Measurements from ENCODE around the gene ANGPTL2. TPM values are rescaled to one million over a fixed set of nuclear protein-coding genes. Genes with fewer than 3 reads are reported as not detected.

The ANGPTL2 gene
- total RNA-seq, 1 experiment from 2014 or later: 5.1 TPM

DNA sequence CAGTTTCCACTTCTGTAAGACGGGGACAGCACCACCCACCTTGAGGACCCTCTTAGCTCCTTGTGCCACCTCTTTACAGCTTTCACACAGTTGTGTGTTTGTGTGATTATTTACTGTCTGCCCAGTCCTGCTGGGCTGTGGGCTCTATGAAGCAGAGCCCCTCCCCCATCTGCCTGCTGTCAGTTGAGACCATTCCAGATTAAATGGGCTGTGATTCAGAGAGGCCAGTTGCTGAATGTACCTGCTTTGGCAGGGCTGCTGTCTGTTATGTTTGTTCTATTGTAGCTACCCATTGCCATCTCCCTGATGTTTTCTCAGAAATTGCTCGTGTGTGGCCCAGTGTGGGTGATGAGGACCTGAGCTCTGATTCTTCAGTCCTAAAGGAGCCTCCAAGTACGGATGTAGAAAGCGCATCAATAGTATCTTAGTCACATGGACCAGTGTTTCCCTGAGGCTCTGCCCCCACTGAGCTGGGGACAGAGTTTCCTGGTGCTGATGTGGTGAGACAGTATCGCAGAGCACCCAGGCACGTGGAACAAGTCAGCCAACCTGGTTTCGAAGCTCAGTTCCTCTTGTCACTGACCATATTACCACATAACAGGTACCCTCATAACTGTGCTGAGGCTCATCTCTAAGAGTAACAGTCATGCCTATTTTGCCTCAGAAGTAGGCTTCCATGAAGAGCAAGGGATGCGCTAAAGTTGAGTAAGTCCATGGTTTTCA, 3.7 kb downstream of the ANGPTL2 start:
- no peak overlapping the region for H3K27ac ChIP-seq (ENCODE audit: insufficient read length, low read depth, low read length)
- Mint-ChIP-seq H3K9me3 (no peaks in the 10 kb centered on the region), H3K27ac (0 out of 7 replicates have a peak overlapping the region, but pooled peaks of 1 of the 3 experiments have one; percentile 6), H3K36me3 (ENCODE audit: insufficient read depth in 1 of 3, low read depth in 3 of 3) (peaks cover 0 to 15% (median 0%) of the 10 kb centered on the region in 3 experiments; a peak in 4 of 7 replicates), H3K4me1 (peaks cover 38 to 42% of the 10 kb centered on the region in 2 experiments), H3K27me3 (ENCODE audit: low read depth) (peaks cover 4% of the 10 kb centered on the region), H3K4me3 (no peak overlapping the region)
- no peaks in the 10 kb centered on the region for H3K79me1 ChIP-seq (ENCODE audit: insufficient read depth, low read depth, low read length, poor library complexity, severe bottlenecking)
- no peak overlapping the region for H4K5ac ChIP-seq (ENCODE audit: insufficient read length, low read depth, low read length)
- no peak overlapping the region for H3T11ph ChIP-seq (ENCODE audit: low read length)
- H3K23me2 ChIP-seq (ENCODE audit: insufficient read length, low read depth, low read length, poor library complexity, severe bottlenecking): peaks cover 10% of the 10 kb centered on the region
- no peaks in the 10 kb centered on the region for H3K27me3 ChIP-seq (ENCODE audit: insufficient read depth, low read length)
- no peak overlapping the region for H2BK20ac ChIP-seq (ENCODE audit: low read depth, low read length, poor library complexity, severe bottlenecking)
- H3K18ac ChIP-seq (ENCODE audit: insufficient read length, low read depth, low read length): no peak overlapping the region
- no peaks in the 10 kb centered on the region for H4K20me1 ChIP-seq (ENCODE audit: control insufficient read depth, insufficient read depth, insufficient read length)
- DNase-seq: no peak
- no peak overlapping the region for H3K4ac ChIP-seq (ENCODE audit: low read depth, low read length)
- H3K4me2 ChIP-seq (ENCODE audit: insufficient read depth, insufficient read length, low read length): no peak overlapping the region
- H3K56ac ChIP-seq (ENCODE audit: insufficient read length, low read depth, low read length): no peak overlapping the region
- H3K23ac ChIP-seq (ENCODE audit: insufficient read length, low read depth, low read length): no peak overlapping the region
- H2BK15ac ChIP-seq (ENCODE audit: low read depth, low read length): no peak overlapping the region
- no peaks in the 10 kb centered on the region; the same call in 1 of the 2 replicates for H3K4me1 ChIP-seq (ENCODE audit: insufficient read depth, low read length)
- H2BK120ac ChIP-seq (ENCODE audit: low read depth, low read length, poor library complexity, severe bottlenecking): no peak overlapping the region
- H3K14ac ChIP-seq (ENCODE audit: insufficient read depth, low read length): no peak overlapping the region
- H2BK12ac ChIP-seq (ENCODE audit: insufficient read length, low read depth, low read length): no peak overlapping the region
- WGBS (ENCODE audit: extremely low coverage, insufficient read length, low lambda C conversion rate): no CpG with 5 or more reads among the region's 8 CpGs
- no peak overlapping the region for H2BK5ac ChIP-seq (ENCODE audit: insufficient read length, low read length)
- TF ChIP-seq, protein P1, sequence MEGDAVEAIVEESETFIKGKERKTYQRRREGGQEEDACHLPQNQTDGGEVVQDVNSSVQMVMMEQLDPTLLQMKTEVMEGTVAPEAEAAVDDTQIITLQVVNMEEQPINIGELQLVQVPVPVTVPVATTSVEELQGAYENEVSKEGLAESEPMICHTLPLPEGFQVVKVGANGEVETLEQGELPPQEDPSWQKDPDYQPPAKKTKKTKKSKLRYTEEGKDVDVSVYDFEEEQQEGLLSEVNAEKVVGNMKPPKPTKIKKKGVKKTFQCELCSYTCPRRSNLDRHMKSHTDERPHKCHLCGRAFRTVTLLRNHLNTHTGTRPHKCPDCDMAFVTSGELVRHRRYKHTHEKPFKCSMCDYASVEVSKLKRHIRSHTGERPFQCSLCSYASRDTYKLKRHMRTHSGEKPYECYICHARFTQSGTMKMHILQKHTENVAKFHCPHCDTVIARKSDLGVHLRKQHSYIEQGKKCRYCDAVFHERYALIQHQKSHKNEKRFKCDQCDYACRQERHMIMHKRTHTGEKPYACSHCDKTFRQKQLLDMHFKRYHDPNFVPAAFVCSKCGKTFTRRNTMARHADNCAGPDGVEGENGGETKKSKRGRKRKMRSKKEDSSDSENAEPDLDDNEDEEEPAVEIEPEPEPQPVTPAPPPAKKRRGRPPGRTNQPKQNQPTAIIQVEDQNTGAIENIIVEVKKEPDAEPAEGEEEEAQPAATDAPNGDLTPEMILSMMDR (conservative IDR thresholded peaks at IDR 0.05): no peak
- no peaks in the 10 kb centered on the region for H3K9me3 ChIP-seq (ENCODE audit: control insufficient read depth, low read depth, low read length)
- no peaks in the 10 kb centered on the region for H3K79me2 ChIP-seq (ENCODE audit: insufficient read depth, low read length)
- H2AK5ac ChIP-seq (ENCODE audit: insufficient read length, low read length): no peak overlapping the region
- H2AFZ ChIP-seq (ENCODE audit: low read length): no peak overlapping the region
- H3K9ac ChIP-seq (ENCODE audit: extremely low read depth, insufficient read length, low read length): no peak overlapping the region
- H4K91ac ChIP-seq (ENCODE audit: insufficient read length, low read depth, low read length): no peak overlapping the region
- no peak overlapping the region for H4K8ac ChIP-seq (replicated peaks; ENCODE audit: insufficient read length, low read depth, low read length)
